CD4-positive, alpha-beta T cell (primary cell): ENCODE results near the gene TENT5C. TPM values are rescaled to one million over a fixed set of nuclear protein-coding genes. Genes with fewer than 3 reads are reported as not detected.

ENCODE experiments used
- ATAC-seq: fragments of 200-7000 bp; cut with Tn5 transposase; one replicate; pipeline ENCODE4 v1.10.0; 2022; ENCODE audit warnings: mild to moderate bottlenecking; ENCODE audit not compliant: poor library complexity
- CTCF ChIA-PET: fragments of 350-600 bp; sonication (Branson Sonifier 250); formaldehyde crosslinking; loops from one replicate; lab custom pipeline; 2021; ENCODE audit warnings: antibody characterized with exemption, inconsistent platforms; lab: Charles Lee
- POLR2A ChIA-PET: fragments of 350-600 bp; sonication (Branson Sonifier 250); formaldehyde crosslinking; loops from one replicate; lab custom pipeline; 2021; ENCODE audit warnings: antibody characterized with exemption, inconsistent platforms; lab: Charles Lee
- DNase-seq, 14 experiments: peaks; one replicate each; pipeline ENCODE4 v3.0.0-alpha.2; 2013 to 2020; ENCODE audit warnings: mixed read lengths in 2 of 14
- H3K27ac ChIP-seq, 2 donors: one replicate each; pipeline versions ENCODE4 v1.5.1 to v1.7.0; 2013; ENCODE audit warnings: low read length in 2 of 2, low read depth in 1 of 2, mild to moderate bottlenecking in 1 of 2
- H3K27me3 ChIP-seq, 2 experiments: 1 replicate in 1 of 2; 2 replicates in 1 of 2; pipeline versions ENCODE4 v1.6.1 to v1.7.0; 2013; ENCODE audit warnings: low read length in 2 of 2, control low read depth in 1 of 2, mild to moderate bottlenecking in 1 of 2, moderate library complexity in 1 of 2; ENCODE audit not compliant: insufficient read depth in 2 of 2, control insufficient read depth in 1 of 2
- H3K36me3 ChIP-seq: one replicate; pipeline ENCODE4 v1.6.1; 2013; ENCODE audit warnings: low read length, control low read depth; ENCODE audit not compliant: insufficient read depth
- H3K4me1 ChIP-seq: one replicate; pipeline ENCODE4 v1.6.1; 2013; ENCODE audit warnings: low read length, control low read depth; ENCODE audit not compliant: insufficient read depth
- H3K4me3 ChIP-seq: one replicate; pipeline ENCODE4 v1.5.1; 2013; ENCODE audit warnings: mild to moderate bottlenecking, low read length, moderate library complexity
- H3K9me3 ChIP-seq, 2 experiments: 1 replicate in 1 of 2; 2 replicates in 1 of 2; pipeline versions ENCODE4 v1.6.1 to v1.7.0; 2013; ENCODE audit warnings: low read length in 2 of 2, mild to moderate bottlenecking in 2 of 2, control low read depth in 1 of 2, moderate library complexity in 1 of 2; ENCODE audit not compliant: control insufficient read depth in 1 of 2, insufficient read depth in 1 of 2
- H3K27ac Mint-ChIP-seq: one replicate; pipeline ENCODE4 v1.8.0; 2020; ENCODE audit warnings: mixed read lengths
- H3K27me3 Mint-ChIP-seq: one replicate; pipeline ENCODE4 v1.8.0; 2021; ENCODE audit warnings: mixed read lengths
- H3K36me3 Mint-ChIP-seq: one replicate; pipeline ENCODE4 v1.8.0; 2021; ENCODE audit warnings: low read depth, mixed read lengths
- H3K4me1 Mint-ChIP-seq: one replicate; pipeline ENCODE4 v1.8.0; 2021; ENCODE audit warnings: low read depth, mixed read lengths
- H3K4me3 Mint-ChIP-seq: one replicate; pipeline ENCODE4 v1.8.0; 2020; ENCODE audit warnings: mild to moderate bottlenecking, mixed read lengths
- H3K9me3 Mint-ChIP-seq: one replicate; pipeline ENCODE4 v1.8.0; 2020; ENCODE audit warnings: mixed read lengths
- CTCF ChIP-seq: fragments of 200-600 bp; IDR thresholded peaks from one replicate; pipeline ENCODE4 v1.8.0; 2022; ENCODE audit warnings: antibody characterized with exemption, mild to moderate bottlenecking
- intact Hi-C, 2 experiments: fragments of 100-400 bp; cut with DNase I in 1 of 2; cut with micrococcal nuclease in 1 of 2; formaldehyde crosslinking; loops; one replicate each; pipeline versions ENCODE4 v1.15.1 to v1.9.0; 2023 to 2025; cut with DNase I, micrococcal nuclease
- total RNA-seq, 174 experiments: library from RNA in 2 of 174; stranded (reverse) in 2 of 174; gene quantifications; one replicate each; pipeline ENCODE4 v1.2.3 and lab custom pipeline; 2021 to 2026

The TENT5C gene
- total RNA-seq, 2 experiments from 2014 or later = 122 to 123 TPM

GRCh38 chr1:117564227-117565075 lies 41.4 kb upstream of the TENT5C start:
- Histone ChIP-seq H3K27me3 (no peaks in the 10 kb centered on the region), H3K4me3 (no peak overlapping the region), H3K4me1 (no peaks in the 10 kb centered on the region), H3K9me3 (no peaks in the 10 kb centered on the region), H3K27ac (no peak overlapping the region), H3K36me3 (no peaks in the 10 kb centered on the region)
- Mint-ChIP-seq H3K27me3 (peaks cover 4% of the 10 kb centered on the region), H3K36me3 (no peaks in the 10 kb centered on the region), H3K4me1 (no peaks in the 10 kb centered on the region), H3K4me3 (no peak overlapping the region), H3K9me3 (peaks cover 3% of the 10 kb centered on the region), H3K27ac (no peak overlapping the region)
- no peak for TF ChIP-seq CTCF
- no peak for DNase-seq
- no peak for ATAC-seq
- POLR2A ChIA-PET = interaction anchor here (0.6 to 0.9 kb wide), 2 partner anchors 16 to 803 kb away, joined by 3 read pairs; no protein-coding TSS in a partner anchor
- intact Hi-C loops = no loop called here
- CTCF ChIA-PET = no interaction called here

- ATAC-seq = no peak
- TF ChIP-seq CTCF = no peak
- Mint-ChIP-seq H3K4me3 (no peak overlapping the region), H3K4me1 (peaks cover 4% of the 10 kb centered on the region), H3K27ac (no peak overlapping the region), H3K9me3 (no peaks in the 10 kb centered on the region), H3K36me3 (no peaks in the 10 kb centered on the region), H3K27me3 (peaks cover 4% of the 10 kb centered on the region)
- no peaks in the 10 kb centered on the region for H3K27me3 ChIP-seq
- H3K4me1 ChIP-seq = no peaks in the 10 kb centered on the region
- no peak overlapping the region for H3K27ac ChIP-seq
- intact Hi-C loops = no loop called here
- ChIA-PET POLR2A (no interaction called here), CTCF (no interaction called here)
- H3K4me3 ChIP-seq = no peak overlapping the region
- H3K36me3 ChIP-seq = no peaks in the 10 kb centered on the region
- DNase-seq = no peak
- no peaks in the 10 kb centered on the region for H3K9me3 ChIP-seq
Observed at GRCh38 chr1:117565076-117565556, 40.7 kb upstream of the TENT5C start.

GRCh38 chr1:117565745-117566455 lies 39.9 kb upstream of the TENT5C start:
- no peak for ATAC-seq

More at GRCh38 chr1:117565745-117566455, 39.9 kb upstream of the TENT5C start:
- Mint-ChIP-seq H3K4me1 (peaks cover 4% of the 10 kb centered on the region), H3K4me3 (no peak overlapping the region), H3K27ac (no peak overlapping the region), H3K27me3 (peaks cover 4% of the 10 kb centered on the region), H3K9me3 (no peaks in the 10 kb centered on the region), H3K36me3 (no peaks in the 10 kb centered on the region)
- Histone ChIP-seq H3K4me1 (no peaks in the 10 kb centered on the region), H3K27me3 (no peaks in the 10 kb centered on the region), H3K36me3 (no peaks in the 10 kb centered on the region), H3K4me3 (no peak overlapping the region), H3K27ac (no peak overlapping the region), H3K9me3 (no peaks in the 10 kb centered on the region)
- POLR2A ChIA-PET = no interaction called here
- no peak for TF ChIP-seq CTCF
- CTCF ChIA-PET = no interaction called here
- intact Hi-C loops = no loop called here
- DNase-seq = no peak
